HG03196 (cell line): ENCODE data around the gene MUC5AC.
"Not testable (repeated sequence)": the region's sequence is repeated elsewhere in the genome, so short reads cannot be mapped to it uniquely, and the experiment has no call there.

Experiments used
- ATAC-seq: cut with Tn5 transposase; IDR thresholded peaks from one replicate; pipeline ENCODE4 v1.9.1; 2021; ENCODE audit not compliant: unreplicated experiment

Gene MUC5AC

GRCh38 chr11:1157645-1158591 is at the start of gene MUC5AC:
TSS of gene MUC5AC (plus strand) at chr11:1157953. CDS start at chr11:1158000, 47 bp downstream.
- no peak for ATAC-seq

GRCh38 chr11:1108246-1108900 is 49.4 kb upstream of the MUC5AC start:
- ATAC-seq, result no peak

- ATAC-seq, result no peak
These were observed 48.4 kb upstream of the MUC5AC start for GRCh38 chr11:1109101-1109917.

- no peak for ATAC-seq
These were observed 47.6 kb upstream of the MUC5AC start for GRCh38 chr11:1109918-1110705.

GRCh38 chr11:1111545-1112212 is 46.1 kb upstream of the MUC5AC start:
- ATAC-seq, result no peak

- ATAC-seq, result no peak
These were observed 45.2 kb upstream of the MUC5AC start for GRCh38 chr11:1112351-1113191.

GRCh38 chr11:1113405-1114201 is 44.1 kb upstream of the MUC5AC start:
- no peak for ATAC-seq

- ATAC-seq, result not testable (repeated sequence)
These were observed 42.5 kb upstream of the MUC5AC start for GRCh38 chr11:1115292-1115691.

- no peak for ATAC-seq
These were observed 41.6 kb upstream of the MUC5AC start for GRCh38 chr11:1116104-1116503.

GRCh38 chr11:1116666-1117390 is 40.9 kb upstream of the MUC5AC start:
- no peak for ATAC-seq

GRCh38 chr11:1117992-1118391 is 39.8 kb upstream of the MUC5AC start:
- no peak for ATAC-seq

GRCh38 chr11:1118755-1119603 is 38.8 kb upstream of the MUC5AC start:
- no peak for ATAC-seq

- ATAC-seq, result no peak
These were observed 38.1 kb upstream of the MUC5AC start for GRCh38 chr11:1119604-1120146.

GRCh38 chr11:1120532-1121330 is 37.0 kb upstream of the MUC5AC start:
- ATAC-seq, result no peak

GRCh38 chr11:1121331-1121812 is 36.4 kb upstream of the MUC5AC start:
- no peak for ATAC-seq
